Mucosa of gallbladder (tissue), 1 donor: ENCODE data around the gene EYA2. TPM values are rescaled to one million over a fixed set of nuclear protein-coding genes. Genes with fewer than 3 reads are reported as not detected.

Experiments used
- DNase-seq: peaks from one replicate; pipeline ENCODE4 v3.0.0-alpha.2; 2020; ENCODE audit warnings: low spot score
- total RNA-seq: library from RNA; stranded (reverse); gene quantifications from one replicate; pipeline ENCODE4 v1.2.1, GENCODE V29; 2021
- donor health status: DM: no; HTN: no; CAD: no.

Gene EYA2
- total RNA-seq, 1 donor from 2014 or later: 2.1 TPM

DNA sequence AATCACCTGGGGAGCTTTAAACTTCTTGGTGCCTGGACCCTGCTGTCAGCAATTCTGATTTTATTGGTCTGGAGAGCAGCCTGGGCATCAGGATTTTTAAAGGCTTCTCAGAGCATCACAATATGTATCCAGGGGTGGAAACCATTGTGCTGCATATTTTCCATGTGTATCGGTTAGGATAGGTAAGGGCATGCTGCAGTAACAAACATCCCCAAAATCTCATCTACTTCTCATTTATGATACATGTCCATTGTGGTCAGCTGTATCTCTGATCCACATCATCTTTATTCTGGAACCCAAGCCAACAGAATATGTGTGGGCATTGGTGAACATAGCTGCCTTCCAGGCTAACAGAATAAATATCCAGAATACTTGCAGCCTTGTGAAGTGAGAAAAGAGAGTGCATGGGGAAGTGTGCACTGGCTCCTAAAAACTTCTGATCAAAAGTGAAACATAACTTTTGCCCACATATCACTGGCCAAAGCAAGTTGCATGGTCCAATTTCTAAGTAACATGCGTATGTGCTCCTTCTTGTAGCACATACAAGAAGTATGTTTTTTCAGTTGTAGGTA lies 246.8 kb downstream of the EYA2 start:
- DNase-seq: no peak

- DNase-seq: no peak
Observed at GRCh38 chr20:47141941-47142773, 247.5 kb downstream of the EYA2 start.

- no peak for DNase-seq
Observed at GRCh38 chr20:47142774-47143170, 248.1 kb downstream of the EYA2 start.

DNA sequence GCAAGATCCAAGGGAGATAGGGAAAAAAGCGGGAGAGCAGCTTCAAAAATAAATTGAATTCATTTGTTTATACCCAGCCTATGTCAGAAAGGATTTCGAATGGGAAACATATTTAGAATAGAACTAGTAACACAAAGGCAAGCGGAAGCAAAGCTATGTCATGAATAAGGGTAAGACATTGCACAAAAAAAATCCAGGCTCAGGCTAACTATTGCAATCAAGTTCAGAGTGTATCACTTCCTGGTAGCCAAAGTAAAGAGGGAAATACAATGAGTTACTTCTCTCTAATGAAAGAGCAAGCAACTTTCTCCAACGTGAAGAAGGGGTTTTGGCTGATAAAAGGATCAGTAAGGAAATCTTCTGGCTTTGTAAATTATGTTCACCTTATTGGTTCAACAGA lies 249.0 kb downstream of the EYA2 start:
- DNase-seq: no peak

GRCh38 chr20:47144463-47144862 lies 249.8 kb downstream of the EYA2 start:
- no peak for DNase-seq

- no peak for DNase-seq
Observed at GRCh38 chr20:47146686-47147085, 252.0 kb downstream of the EYA2 start.

- DNase-seq: no peak
Observed at GRCh38 chr20:47148059-47148458, 253.4 kb downstream of the EYA2 start.

DNA sequence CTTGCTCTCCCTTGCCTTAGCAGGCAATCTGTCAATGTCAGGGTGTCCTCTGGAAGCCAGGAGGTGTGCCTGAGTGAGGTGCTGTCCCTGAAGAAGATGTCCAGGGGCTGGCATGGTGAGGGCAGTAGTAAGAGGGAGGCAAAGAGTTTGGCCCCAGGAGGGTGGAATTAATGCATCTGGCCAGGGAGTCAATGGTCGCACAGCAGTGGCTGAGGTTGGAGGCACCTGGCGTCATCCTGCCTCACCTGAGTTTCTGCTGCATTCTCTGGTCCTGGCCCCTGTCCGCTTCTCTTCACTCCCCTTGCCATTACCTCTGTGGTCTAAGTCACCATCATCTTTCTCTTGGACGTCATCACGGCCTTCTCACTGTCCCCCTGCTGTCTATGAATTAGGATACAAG lies 255.3 kb downstream of the EYA2 start:
- DNase-seq: no peak

- DNase-seq: peak; percentile 20
Observed at GRCh38 chr20:47150403-47151152, 255.9 kb downstream of the EYA2 start.

DNA sequence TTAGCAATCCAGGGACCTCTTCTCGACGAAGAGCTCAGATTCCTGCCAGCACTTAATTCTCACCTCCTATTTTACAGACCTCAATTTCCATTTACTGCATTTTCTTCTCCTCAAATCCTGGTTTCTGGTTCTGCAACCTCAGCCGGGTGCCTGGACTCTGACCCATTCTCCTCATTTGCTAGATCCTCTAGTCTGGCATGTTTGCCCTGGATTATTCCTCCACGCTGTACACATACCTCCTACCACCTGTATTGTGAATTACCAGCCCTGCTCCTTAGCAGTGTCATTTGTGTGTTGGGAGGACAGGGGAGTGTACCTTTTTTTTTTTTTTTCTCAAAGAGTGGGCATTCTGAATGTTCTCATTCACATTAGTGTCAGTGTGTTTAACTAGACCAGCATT lies 257.4 kb downstream of the EYA2 start:
- DNase-seq: no peak

- no peak for DNase-seq
Observed at GRCh38 chr20:47154089-47154488, 259.4 kb downstream of the EYA2 start.

DNA sequence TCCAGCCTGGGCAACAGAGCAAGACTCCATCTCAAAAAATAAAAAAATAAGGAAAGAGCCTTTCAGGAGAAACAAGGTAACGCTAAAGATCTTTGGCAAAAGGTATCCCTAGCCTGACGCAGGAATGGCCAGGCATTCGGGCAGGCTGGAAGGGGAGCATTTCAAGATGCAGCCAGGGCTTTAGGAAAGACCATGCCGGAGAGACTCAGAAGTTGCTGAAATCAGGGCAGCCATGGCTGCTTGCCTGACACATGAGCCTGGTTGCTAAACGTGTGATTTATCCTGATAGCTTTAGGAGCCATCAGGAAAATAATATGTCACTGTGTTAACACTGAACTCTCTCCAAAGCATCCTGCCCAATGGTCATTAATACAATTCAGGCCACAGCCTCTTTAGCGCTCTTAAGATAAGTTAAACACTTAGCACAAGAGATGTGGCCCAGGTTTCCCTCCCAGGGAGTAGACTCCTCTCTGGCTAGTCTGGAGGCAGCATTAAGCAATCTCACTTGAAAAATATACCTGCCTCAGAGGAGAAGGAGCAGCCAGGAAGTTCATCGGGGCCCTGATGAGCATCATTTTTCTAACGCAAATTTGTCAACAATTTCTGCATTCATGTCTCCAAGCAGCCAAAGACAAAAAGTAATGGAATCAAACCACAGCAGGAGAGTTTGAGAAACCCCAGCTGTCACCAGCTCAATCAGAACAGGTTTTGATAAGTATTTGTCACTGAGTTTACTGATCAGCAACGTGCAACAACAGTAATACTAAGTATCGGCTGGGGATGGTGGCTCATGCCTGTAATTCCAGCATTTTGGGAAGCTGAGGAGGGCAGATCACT lies 261.9 kb downstream of the EYA2 start:
- no peak for DNase-seq

DNA sequence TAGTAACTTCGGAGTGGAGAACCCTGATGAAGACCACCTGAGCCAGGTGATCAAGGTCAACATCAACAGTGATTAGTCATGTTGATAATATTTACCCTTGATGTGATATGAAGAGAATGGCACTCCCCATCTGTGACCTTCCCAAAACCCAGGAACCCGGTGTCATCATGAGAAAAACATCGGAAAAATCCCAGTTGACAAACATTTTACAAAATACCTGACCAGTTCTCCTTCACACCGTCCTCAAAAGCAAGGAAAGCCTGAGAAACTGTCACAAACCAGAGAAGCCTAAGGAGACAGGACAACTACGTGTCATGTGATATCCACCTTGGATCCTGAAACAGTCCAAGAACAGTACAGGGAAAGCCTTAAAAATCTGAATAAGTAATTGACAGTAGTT lies 264.5 kb downstream of the EYA2 start:
- no peak for DNase-seq

DNA sequence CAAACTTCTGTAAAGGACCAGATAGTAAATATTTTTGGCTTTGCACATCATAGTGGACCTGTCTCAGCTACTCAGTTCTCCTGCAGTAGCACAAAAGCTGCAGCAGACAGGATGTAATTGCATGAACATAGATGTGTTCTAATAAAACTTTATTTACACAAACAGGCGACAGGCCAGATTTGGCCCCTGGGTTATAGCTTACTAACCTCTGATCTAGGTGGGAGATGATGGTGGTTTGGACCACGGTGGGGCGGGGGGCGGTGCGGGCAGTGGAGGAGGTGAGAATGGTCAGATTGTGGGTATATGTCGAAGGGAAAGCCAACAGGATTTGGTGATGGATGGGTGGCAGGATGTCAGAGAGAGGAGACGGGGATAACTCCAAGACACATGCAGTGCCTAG lies 265.6 kb downstream of the EYA2 start:
- DNase-seq: no peak

- no peak for DNase-seq
Observed at GRCh38 chr20:47160992-47161391, 266.3 kb downstream of the EYA2 start.

- no peak for DNase-seq
Observed at GRCh38 chr20:47161411-47161810, 266.8 kb downstream of the EYA2 start.

DNA sequence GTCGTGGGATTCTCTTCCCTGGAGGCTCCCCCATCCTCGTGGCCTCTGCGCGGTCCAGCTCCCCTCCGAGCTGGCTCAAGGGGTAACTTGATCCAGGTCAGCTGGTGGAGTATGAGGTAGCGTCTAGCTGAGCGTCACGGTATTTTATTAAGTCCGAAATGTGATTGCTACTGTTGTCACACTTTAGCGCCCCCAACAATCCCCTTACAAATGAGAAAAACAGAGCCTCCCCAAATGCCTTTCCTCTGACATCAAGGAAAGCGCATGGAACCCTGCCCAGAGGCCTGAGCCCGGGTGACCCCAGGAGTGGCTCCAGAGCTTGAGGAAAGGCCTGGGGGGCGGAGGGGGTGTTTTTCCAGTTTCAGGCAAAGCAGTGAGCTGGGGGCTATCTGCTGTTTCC lies 269.5 kb downstream of the EYA2 start:
- DNase-seq: no peak

DNA sequence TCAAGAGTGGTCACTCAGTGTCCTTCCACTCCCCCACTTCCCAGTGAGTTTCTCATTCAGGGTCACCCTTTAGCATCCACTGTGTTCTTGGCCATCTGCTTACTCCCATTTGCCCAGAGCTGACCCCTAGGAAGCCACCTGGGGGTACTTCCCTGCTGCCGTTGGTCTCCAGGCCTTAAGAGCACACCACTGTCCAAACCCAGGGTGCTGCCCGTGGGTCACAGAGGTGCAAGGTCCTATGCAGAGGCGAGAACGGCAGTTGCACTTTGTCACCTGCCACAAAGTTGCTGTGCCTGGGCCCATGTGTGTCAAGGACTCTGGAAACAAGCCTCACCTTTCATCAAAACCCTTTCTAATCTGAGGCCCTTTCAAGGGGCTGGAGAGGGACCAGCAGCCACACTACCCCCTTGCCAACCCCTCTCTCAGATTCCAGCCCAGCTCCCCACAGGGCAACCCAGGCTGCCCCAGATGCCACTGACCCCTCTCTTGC lies 270.8 kb downstream of the EYA2 start:
- no peak for DNase-seq

DNA sequence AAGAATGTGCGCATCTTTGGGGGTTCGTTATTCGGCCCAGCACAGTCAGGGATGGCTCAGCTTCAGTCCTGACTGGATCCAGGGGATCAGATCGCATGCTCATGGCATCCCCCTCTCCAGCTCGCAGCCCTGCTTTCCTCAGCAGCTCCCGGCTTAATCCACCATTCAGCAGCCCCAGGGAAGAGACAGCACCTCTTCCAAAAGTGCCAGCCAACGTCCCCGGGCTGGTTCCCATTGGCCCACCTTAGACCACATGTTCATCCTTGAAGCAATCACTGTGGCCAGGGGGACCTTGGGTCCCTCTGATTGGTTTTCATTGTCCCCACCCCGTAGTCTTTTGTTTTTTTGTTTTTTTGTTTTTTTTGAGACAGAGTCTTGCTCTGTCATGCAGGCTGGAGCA lies 273.2 kb downstream of the EYA2 start:
- DNase-seq: no peak

GRCh38 chr20:47172579-47172978 lies 277.9 kb downstream of the EYA2 start:
- no peak for DNase-seq

- no peak for DNase-seq
Observed at GRCh38 chr20:47173596-47174216, 279.1 kb downstream of the EYA2 start.
